Globus pallidus (tissue), 1 donor: ENCODE results near the gene TPM2.

ENCODE experiments used
- DNase-seq: peaks from one replicate; pipeline ENCODE4 v3.0.0-alpha.2; 2015; ENCODE audit warnings: low spot score

Gene TPM2

GRCh38 chr9:35696520-35697215 is 6.9 kb upstream of the TPM2 start:
- DNase-seq, result peak; percentile 27

DNA sequence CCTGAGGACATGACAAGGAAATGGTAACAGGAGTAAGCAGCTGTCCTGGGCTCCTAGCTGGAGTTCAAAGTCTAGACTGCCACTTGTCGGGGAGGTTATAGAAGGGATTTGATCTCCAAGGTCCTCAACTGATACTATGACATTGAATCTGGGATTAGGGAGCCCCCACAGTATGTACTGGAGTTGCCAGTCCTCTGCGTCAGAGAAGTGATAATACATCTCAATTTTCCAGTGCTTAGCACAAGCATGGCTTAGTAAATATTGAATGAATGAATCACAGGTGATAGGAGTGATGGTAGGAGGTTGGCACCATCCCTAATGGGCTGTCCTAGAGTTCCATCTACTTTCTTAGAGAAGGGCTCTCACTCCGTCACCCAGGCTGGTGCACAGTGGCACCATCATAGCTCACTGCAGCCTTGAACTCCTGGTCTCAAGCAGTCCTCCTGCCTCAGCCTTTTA is 6.2 kb upstream of the TPM2 start:
- DNase-seq, result no peak

DNA sequence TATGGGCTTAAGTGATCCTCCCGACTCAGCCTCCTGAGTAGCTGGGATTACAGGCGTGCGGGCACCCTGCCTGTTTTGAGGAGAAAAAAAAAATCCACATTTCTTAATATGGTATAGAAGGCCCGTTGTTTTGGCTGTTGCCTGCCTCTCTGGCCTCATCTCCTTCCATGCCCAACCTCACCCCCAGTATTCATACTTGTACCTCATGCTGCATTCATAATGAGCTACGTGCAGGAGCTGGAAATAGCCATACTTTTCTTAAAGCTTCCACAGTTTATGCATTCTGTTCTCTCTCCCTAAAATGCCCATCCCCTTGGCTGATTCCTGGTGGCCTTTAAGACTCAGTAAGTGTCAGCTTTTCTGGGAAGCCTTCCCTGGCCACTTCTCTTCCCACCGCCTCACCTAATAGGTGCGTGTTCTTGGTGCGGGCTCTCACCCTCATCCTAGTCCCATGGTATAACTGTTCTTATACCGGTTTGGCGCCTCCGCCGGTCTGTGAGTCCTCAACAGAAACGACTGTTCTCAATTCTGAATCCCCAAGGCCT is 2.1 kb upstream of the TPM2 start:
- DNase-seq, result no peak

- DNase-seq, result no peak
Observed at GRCh38 chr9:35691334-35691650, 1.6 kb upstream of the TPM2 start.

DNA sequence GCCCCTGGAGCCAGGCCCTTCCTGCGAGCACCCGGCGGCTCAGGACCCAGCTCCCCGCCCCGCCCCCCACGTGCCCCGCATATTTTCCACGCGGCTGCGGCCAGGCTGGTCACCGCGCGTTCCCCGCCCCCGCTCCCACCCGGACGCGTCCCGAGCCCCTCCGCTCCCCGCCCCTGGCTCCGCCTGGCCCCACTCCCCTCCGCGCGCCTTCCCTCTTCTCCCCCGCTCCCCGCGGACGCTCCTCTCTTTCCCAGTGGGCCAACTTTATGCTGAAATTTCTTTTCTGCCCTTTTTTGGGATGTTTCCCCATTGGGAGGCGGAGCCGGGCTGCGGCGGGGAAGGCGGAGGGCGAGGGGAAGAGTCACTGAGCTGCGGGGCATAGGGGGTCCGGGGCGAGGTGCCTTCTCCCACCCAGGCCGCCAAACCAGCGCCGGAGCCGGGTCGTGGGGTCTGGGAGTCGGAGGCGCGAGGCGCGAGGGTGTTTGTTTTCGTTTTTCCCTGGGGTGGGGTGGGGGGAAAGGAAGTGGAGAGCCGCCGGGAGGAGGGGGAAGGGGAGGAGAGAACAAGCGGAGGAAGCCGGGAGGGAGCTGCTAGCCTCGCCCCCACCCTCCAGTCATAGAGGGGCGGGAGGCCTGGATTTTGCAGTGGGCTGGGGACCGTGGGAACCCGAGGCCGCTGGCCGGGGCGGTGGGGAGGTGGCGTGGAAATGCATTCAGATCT is 1.0 kb upstream of the TPM2 start:
- DNase-seq, result peak; percentile 16

- DNase-seq, result no peak
Observed at GRCh38 chr9:35690294-35690613, 529 bp upstream of the TPM2 start.

GRCh38 chr9:35688558-35689541 is 875 bp downstream of the TPM2 start:
- DNase-seq, result no peak

DNA sequence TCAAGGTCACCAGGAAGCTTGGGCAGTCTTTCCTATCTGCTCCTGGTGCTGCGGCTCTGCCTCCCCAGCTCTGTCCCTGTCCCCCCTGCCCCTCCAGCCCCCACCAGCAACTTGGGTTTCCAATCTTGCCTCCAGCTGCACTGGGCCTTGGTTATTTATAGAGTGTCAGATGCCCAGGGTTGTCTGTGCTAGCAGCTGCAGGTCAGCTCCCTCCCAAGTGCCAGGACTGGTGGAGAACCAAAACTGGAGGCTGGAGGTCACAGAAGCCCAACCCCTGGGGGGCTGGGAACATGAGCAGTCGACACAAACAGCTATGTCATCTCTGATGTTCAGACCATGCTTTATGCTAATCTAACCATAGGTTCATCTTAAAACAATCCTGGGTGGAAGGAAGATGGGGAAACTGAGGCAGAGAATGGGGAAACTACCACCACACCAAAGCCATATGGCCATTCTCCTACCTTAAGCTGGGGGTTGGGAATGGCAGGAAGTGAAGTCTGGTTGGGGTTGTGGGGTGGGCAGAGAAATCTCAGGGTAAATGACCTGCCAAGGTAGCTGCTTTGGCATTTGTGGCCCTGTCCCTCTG is 1.7 kb downstream of the TPM2 start:
- DNase-seq, result no peak

- no peak for DNase-seq
Observed at GRCh38 chr9:35687306-35687705, 2.4 kb downstream of the TPM2 start.

DNA sequence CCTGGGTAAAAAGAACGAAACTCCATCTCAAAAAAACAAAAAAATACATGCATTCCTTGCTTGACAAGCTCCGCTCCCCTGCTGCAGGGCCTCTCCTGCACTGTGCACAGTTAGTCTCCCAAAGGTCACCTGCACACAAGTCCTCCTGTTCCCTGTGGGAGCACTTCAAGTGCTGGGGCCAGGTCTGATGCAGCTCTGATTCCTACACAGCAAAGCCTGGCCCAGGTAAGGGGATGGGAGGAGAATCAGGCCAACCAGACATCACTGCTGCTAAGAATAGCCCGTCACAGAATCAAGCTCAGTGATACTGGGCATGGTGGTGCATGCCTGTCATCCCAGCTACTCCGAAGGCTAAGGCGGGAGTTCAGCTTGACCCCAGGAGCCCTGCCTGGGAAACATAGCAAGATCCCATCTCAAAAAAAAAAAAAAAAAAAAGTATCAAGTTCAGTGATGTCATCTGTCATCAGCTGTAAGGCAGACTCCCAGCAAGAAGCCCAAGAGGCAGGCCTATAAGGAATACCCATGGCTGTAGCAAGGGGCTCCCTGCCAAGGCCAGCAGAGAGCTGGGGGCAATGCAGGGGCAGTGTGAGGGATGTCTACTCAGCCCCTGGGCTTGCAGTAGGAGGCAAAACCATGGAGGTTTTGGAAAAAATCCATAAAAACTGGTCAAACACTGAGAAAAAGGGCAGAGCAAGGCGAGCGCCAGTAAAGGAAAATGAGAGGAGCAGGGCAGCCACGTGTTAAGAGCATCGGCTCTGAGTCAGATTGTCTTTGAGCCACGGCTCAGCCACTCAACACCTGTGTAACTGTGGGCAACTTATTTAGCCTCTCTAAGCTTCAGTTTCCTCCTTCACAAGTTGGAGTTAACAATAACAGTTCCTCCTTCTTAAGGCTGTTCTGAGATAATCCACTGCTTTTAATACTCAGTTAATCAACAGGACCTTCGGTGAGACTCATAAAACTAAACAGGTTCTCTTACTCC is 3.2 kb downstream of the TPM2 start:
- no peak for DNase-seq

DNA sequence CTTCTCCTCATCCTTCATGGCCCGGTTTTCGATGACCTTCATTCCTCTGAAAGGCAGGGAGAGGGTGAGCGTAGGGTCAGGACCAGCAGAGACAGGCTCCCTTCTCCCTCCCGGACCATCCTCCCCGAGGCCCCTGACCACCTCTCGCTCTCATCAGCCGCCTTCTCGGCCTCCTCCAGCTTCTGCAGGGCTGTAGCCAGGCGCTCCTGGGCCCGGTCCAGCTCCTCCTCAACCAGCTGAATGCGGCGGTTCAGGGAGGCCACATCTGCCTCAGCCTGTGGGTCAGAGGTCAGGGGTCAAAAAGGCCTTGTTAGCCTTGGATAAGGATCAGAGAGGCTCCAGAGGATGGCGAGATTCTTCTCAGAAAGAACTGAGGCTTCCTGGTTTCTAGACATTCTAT is 4.2 kb downstream of the TPM2 start:
- no peak for DNase-seq

GRCh38 chr9:35684921-35685320 is 4.8 kb downstream of the TPM2 start:
- no peak for DNase-seq

GRCh38 chr9:35683323-35683722 is 6.4 kb downstream of the TPM2 start:
- no peak for DNase-seq

DNA sequence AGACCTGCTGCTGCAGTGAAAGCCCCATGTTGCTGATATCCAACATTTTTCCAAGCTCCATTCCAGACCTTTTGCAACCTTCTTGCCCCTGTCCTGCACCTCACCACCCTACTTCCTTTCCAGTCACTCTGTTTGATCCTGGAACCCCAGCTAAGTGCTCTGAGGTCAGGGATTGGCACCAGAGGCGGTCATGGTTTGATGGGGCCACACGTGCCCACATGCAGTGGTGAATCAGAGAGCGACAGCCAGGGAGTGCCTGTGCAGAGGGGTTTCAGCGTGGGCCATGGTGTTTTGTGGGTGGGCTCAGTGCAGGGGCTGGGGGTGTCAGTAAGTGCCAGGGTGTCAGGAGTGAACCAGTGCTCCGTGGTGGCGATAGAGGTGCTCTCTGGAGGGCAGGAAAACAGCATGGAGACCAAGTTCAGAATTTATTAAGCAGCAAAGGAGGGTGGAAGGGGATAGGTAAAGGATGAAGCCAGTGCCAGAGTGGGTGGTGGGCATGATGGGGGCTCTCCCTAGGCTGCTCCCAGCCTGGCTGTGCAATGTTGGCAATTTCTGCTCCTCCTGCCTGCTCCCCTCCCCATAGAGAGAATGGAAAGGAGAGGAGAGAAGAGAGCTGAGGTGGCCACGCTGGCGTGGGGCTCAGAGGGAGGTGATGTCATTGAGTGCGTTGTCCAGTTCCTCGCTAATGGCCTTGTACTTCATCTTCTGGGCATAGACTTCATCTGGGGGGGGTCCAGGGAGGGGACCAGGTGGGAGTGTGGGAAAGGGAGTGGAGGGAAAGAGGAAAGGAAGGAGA is 7.0 kb downstream of the TPM2 start:
- no peak for DNase-seq

DNA sequence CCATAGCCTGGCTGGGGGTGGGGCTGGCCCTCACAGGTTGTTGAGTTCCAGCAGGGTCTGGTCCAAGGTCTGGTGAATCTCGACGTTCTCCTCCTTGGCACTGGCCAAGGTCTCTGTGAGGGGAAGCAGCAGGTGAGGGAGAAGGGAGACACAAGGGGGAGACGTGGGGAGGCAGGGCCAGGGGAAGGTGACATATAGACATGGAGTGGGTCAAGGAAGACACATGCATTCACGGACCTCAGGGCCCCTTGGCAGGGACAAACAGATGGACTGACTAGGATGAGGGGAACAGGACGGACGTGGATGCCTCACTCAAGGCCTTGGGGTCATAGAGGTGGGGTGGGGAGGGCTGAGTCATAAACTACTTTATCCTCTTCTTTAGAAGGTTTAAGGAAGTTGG is 7.7 kb downstream of the TPM2 start:
- no peak for DNase-seq

DNA sequence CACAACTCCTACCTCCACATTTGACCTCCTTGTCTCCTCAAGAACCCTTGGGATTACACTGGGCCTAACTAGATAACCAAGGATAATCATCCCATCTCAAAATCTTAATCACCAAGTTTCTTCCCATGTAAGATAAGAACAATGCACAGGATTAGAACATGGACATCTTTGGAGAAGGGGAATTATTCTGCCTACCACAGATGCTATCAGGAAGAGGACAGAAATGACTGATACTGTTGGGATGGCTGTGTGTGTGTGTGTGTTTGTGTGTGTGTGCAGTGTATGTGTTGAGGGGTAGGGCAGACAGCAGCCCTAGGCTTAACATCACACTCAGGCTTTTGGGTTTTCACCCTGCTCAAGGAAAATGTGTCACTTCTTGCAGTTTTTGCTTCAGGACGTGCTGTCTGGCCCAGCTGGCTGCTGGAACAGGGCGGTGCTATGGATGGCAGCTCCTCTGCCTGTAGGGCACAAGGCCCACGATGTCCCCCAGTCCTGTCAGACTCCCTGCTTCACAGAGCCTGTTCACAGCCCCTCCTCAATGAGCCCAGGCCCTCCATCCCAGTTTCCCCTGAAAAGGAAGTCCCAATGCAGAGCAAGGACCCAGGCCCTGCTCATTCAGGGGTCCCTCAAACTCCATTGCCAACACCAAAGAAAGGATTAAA is 8.3 kb downstream of the TPM2 start:
- no peak for DNase-seq

DNA sequence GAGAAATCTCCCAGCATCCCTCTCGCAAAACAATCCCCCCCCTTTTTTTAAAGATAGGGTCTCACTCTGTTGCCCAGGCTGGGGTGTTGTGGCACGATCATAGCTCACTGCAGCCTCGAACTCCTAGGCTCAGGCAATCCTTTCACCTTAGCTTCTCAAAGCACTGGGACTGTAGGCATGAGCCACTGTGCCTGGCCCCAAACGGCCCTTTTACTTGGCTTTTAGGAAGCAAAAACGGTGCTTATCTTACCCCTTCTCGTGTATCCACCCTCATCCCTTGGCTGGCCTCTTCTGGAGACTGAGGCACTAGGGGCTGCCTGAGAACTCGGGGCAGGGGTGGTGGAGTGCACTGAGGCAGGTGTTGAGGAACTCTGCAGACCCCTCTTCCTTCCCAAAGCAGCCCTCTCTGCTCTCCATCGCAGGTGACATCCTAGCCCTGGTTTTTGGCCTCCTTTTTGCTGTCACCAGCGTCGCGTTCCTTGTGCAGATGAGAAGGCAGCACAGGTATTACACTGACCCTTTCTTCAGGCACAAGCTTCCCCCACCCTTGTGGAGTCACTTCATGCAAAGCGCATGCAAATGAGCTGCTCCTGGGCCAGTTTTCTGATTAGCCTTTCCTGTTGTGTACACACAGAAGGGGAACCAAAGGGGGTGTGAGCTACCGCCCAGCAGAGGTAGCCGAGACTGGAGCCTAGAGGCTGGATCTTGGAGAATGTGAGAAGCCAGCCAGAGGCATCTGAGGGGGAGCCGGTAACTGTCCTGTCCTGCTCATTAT is 9.2 kb downstream of the TPM2 start:
- DNase-seq, result no peak

DNA sequence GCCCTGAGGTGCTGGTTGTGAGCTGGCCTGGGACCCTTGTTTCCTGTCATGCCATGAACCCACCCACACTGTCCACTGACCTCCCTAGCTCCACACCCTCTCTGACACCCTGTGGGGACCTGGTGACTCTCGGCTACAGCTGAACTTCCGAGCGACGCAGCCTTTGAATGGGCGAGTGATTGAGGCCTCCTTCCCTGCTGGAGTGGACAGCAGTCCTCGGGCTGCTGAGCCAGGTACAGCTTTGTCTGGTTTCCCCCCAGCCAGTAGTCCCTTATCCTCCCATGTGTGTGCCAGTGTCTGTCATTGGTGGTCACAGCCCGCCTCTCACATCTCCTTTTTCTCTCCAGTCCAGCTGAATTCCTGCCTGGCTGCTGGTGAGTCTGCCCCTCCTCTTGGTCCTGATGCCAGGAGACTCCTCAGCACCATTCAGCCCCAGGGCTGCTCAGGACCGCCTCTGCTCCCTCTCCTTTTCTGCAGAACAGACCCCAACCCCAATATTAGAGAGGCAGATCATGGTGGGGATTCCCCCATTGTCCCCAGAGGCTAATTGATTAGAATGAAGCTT is 9.9 kb downstream of the TPM2 start:
- DNase-seq, result no peak
